Amniotic stem cell (primary cell): ENCODE data around the gene SLC9A9.

Source experiments
- DNase-seq: peaks from one replicate; lab custom pipeline; 2025; lab: John Stamatoyannopoulos, UW

SLC9A9 gene

GRCh38 chr3:143597774-143598652, 250.3 kb downstream of the SLC9A9 start:
- no peak for DNase-seq

- no peak for DNase-seq
Measured at GRCh38 chr3:143596957-143597642, 251.2 kb downstream of the SLC9A9 start.

DNA sequence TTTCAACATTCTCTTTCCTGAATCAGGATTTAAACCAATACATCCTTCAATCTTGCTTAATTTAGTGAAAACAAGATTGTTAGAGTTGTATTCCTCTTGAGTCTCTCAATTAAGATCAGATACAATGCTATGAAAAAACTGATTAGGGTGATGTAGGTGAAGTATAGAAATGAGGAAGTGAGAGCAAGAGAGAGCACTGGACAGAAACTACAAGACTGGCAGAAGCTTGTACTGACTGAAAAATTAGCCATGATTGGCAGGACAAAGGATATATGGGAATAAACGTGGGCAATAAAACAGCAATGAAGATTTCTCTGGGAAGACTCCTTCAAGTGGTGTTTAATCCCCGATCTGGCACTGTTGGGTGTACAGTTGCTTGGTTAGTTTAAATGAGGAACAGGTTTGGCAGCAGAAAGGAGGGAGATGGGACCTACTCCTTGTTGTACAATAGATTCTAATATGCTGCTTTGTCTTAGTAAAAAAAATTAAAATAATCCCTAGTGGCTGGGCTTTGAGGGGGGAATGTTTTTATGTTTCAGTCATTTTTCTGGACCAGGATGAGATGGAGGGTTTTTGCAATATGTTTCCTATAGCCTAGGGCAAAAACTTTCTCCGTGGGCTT, 252.7 kb downstream of the SLC9A9 start:
- no peak for DNase-seq

DNA sequence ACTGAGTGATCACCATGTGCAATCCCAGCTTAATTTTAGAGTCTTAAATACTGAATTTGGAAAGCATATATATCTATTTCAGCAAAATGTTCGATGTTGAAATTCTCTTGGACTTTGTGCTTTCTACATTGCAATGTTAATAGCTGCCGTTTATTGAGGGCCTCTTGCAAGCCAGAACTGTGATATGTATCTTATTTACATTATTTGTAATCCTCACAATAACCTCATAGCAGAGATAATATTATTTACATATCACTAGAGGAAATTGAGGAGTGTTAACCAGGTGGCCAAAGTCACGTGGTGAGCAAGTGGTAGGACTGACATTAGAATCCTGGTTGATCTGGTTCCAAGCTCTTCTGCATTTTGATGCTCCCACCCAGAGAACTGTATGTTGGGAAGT, 254.1 kb downstream of the SLC9A9 start:
- DNase-seq = no peak

- DNase-seq = no peak
Measured at GRCh38 chr3:143590660-143591059, 257.6 kb downstream of the SLC9A9 start.

DNA sequence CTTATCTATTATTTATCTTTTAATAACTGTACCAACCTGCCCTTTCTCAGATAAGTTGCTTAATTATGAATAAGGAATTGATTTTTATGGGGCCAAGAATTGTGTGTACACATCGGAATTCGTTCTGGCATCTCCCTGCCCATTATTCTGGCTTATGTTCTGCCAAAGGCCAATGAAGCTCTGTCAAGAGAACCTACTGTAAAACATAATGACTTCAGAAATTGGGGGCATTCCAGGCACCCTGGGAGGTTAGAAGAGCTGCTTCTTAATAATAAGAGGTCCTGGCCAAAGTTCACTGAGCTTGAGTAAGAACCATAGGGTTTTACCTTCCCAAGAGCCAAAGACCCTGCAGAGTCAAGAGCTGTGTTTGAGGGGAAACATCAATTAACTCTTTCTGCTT, 261.7 kb downstream of the SLC9A9 start:
- DNase-seq = no peak

- no peak for DNase-seq
Measured at GRCh38 chr3:143585720-143586456, 262.4 kb downstream of the SLC9A9 start.

DNA sequence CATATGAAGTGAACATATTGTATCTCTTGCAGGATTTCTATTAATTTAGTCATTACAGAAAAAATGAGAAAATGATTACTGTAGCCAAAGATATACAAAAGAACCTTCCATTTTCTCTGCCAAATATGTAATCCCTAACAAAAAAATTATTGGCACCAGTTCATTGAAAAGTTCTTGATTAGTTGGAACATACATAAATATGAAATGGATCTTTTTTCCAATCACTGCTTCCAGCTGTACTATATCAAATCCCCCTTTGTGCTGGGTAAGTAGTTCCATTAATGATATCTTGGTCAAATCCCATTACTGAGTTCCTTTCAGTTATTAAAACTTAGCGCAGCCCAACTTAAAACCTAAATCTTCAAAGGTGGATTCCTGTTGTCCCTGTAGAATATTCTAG, 263.8 kb downstream of the SLC9A9 start:
- DNase-seq = no peak

DNA sequence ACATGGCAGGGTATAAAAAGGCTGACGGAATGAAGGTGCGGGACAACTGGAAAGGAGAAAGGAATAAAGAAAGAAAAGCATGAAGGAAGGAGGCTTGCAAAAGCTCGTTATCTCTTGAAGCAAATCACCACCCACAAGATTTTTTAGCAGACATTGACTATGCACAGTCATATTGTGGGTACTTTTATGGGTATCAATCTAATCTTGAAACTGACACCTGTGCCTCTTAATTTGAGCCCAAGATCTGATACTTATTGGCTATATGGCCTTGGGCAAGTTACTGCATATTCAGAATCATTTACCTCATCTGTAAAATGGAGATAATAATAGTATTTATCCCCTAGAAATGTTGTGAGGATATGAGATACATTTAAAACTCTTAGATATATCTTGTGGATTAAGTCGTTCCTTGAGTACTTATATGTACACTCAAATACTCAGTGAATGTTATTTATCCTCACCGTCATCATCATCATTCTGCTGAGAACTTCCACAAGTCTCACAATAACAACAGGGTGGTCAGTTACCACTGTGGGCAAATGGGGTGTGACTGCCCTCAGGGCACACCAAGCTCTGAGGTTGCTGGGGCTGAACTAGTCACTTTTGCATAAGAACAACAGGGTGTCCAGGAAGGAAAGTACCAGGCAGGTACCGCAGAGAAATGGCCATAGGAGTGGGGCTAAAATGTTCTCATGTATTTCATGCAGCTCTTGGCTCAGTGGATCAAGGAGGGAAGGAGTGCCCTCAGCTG, 266.1 kb downstream of the SLC9A9 start:
- no peak for DNase-seq

- no peak for DNase-seq
Measured at GRCh38 chr3:143578810-143579435, 269.3 kb downstream of the SLC9A9 start.

DNA sequence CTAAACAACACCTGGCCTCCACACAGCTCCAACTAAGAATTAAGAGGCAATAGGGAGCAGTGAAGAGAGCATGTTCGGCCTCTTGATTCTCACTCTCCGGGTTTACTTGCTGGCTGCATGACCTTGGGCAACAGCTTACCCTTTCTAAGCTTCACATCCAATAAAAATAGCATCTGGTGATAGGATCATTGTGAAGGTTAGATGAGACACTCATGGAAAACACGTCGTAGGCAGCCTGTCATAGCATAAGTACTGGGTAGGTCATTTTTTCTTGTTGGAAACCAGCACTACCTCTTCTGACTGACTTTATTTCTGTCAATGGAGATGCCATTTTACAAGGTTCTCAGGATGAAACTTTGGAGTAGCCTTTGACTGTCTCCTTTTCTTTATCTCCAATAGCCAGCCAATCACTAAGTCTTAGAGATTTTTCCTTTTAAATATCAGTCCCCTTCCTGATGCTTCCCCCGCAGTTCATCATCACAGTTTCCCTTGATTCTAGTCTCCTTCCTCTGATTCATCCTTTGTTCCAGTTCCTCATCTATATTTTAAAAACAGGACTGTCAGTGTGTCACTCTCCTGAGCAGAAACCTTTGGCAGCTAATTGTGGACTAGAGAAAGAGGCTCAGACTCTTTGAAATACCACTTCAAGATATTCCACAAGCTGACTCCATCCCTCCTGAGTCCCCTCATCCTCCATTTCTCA, 271.5 kb downstream of the SLC9A9 start:
- no peak for DNase-seq

GRCh38 chr3:143574933-143575332, 273.3 kb downstream of the SLC9A9 start:
- DNase-seq = no peak

DNA sequence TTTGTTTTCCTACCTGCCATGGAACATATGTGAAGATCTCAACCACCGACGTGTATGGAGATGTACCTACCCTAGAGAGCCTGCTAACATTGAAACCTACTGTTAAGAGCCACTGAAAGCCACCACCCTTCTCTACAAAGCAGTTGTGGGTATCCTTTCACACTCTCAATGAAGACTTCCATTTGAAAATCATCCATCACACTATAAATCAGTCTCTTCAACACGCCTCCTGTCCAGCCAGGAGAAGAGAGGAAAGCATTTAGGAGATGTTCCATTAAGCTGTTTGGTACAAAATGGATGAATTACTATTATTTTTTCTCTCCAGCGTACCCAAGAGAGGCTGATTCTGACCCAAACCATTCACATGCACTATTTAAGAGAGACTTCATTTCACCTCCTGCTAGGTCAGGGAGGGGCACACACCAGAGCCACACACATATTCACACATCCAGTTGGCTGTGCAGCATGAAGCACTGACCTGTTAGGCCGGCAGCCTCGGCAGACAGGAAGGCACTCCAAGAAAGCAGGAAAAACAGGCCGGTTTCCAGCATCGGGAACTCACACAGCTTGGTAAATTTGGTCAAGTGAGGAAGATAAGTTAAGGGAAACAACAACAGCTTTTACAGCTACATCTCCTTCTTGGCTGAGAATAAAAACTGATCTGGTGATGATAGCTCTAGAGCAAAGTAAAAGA, 274.5 kb downstream of the SLC9A9 start:
- DNase-seq = no peak

DNA sequence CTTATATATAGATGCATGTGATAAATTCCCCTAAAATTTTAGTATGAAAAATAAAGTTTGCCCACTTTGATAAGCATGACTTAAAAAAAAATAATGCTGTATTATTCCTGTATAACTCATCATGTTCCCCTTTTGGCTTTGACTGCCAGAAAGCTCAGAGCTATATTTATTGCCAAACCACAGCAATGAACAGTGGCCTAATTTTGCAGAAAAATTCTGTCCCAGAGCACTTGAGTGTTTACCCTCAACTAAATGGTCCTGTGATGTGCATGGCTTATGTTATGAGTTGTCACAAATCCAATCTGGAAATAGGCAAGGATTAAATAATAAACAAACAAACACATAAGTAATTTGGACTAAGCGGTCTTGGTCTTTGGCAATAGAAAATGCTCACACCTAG, 276.7 kb downstream of the SLC9A9 start:
- DNase-seq = no peak

- DNase-seq = no peak
Measured at GRCh38 chr3:143567823-143568222, 280.4 kb downstream of the SLC9A9 start.

DNA sequence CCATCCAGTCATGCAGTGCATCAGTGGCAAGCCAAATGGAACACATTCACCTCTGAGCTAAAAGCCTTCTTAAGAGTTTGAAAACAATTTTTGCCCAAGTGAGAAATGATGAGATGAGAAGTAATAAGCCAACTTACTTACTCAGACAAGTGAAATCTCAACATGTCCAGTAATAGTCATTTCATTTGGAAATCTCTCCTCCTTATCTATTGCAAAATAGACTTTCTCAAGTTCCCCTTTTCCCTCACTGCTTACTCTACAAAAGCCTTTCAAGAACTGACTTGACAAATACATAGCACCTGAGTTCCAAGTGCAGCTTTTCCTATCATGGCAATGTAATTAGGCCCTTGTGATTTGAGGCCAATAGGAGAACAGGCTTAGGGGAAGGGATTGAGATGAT, 282.3 kb downstream of the SLC9A9 start:
- no peak for DNase-seq

DNA sequence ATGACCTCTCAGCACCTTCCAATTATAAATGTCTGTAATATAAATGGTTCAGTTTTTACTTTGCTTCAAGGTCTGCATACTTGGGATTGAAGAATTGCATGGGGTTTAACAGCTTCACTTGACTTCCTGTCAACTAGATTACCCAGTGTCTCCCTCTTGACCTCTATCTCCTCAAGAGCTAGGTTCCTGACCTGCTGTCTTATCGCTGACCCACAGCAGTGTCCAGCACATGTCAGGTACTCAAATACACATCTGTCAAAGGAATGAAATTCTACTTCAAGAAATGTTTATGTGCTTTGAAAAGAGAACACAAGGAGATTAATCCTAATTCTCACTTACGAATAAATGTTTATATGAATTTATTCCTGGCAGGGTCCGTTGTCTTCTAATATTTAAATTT, 284.5 kb downstream of the SLC9A9 start:
- no peak for DNase-seq

DNA sequence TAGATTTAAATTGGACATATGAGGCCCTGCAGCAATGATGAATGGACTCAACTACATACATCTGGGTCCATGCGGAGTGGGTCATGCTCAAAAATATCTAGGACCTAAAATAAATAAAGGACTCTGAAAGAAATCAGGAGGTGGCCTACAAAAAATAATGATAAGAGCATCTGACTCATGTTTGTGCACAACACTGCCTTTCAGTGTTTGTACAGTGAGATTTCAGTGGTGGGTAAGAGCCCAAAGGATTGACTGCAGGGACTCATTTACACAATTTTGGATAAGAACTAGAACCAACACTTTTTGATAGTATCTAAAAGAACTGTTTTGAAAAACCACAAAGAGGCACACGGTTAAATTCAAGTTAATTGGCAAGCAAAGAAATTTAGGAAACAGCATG, 285.5 kb downstream of the SLC9A9 start:
- DNase-seq = no peak

DNA sequence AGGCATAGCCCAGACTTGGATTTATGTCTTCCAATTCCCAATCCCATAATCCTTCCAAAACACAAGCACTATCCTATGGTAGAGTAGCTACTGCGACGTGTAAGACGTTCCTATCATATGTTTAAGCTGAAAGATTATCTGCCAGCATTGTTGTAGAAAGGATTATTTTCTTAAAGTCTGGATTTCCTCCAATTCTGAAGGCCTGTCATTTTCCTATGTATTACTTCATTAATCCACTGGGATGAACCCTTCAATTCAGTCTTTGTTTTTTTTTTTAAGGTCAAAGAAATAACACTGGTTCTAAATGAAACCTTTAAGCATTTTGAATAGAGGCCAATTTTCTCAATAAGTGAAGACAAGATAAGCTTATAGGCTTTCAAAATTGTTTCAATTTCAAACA, 289.0 kb downstream of the SLC9A9 start:
- no peak for DNase-seq

DNA sequence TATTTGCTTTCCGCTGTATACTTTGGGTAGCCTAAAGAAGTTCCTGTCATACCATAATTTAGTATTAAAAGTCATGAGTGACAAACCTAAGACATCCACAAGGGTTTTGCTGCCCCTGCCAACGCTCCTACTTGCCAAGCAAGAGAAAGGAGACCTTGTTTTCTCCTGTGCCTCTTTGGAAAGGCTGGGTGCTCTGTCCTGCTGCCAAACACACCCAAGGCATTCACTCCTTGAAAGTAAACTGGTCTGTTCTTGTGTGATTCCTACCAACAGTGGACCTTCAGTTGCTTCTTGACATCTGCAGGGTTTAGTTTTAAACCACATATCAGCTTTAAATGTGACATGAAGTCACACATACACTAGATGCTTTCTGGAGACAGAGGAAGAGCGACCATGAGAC, 295.4 kb downstream of the SLC9A9 start:
- no peak for DNase-seq
